Measurements from ENCODE around the gene MYO1D.
"Not testable (repeated sequence)": the region's sequence is repeated elsewhere in the genome, so short reads cannot be mapped to it uniquely, and the experiment has no call there.

Gene MYO1D

GRCh38 chr17:32719689-32720088 is 157.2 kb downstream of the MYO1D start:
- DNase-seq = no peak

GRCh38 chr17:32714922-32715321 is 162.0 kb downstream of the MYO1D start:
- DNase-seq = not testable (repeated sequence)

DNA sequence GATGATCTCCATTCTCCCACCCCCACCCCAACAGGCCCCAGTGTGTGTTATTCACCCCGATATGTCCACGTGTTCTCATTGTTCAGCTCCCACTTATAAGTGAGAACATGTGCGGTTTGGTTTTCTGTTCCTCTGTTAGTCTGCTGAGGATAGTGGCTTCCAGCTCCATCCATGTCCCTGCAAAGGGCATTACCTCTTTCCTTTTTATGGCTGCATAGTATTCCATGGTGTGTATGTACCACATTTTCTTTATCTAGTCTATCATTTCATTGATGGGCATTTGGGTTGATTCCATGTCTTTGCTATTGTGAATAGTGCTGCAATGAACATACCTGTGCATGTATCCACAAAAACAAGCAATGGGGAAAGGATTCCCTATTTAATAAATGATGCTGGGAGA is 162.7 kb downstream of the MYO1D start:
- not testable (repeated sequence) for DNase-seq

GRCh38 chr17:32713081-32713480 is 163.8 kb downstream of the MYO1D start:
- no peak for DNase-seq

GRCh38 chr17:32709562-32709961 is 167.4 kb downstream of the MYO1D start:
- no peak for DNase-seq

DNA sequence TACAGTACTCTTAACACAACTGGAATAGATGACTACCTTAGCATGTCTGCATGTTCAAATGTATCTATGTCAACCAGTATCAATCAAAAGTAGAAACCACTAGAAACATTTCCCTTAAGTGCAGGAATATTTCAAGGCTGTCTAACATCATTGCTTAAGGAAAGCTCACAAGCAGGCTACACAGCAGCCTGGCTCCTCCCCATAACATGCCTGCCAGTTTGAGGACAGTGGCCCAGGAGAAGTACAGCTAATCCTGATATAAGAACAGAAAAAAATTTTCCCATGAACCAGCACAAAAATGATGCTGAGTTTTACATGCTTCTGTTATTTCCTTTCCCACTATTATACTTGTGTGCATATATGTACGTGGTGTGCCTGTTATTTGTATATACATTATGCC is 175.1 kb downstream of the MYO1D start:
- DNase-seq = no peak

DNA sequence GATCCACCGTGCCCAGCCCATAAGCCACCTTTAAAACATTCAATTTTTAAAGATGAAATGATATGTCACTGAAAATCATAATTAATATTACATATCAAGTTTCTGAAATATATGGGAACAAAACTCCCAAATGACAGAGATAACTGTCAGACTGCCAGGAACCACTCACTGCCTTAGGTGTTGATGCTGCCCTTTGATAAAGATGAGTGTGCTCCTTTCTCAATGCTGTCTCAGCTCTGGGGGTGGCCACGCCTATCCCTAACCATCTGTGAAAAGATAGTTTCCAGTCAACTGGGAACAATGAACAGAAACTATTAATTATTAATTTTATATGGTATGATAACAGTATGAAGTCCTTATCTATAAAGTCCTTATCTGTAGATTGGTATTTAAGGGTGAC is 177.7 kb downstream of the MYO1D start:
- DNase-seq = no peak

- DNase-seq = no peak
Measured at GRCh38 chr17:32697728-32698625, 178.9 kb downstream of the MYO1D start.

GRCh38 chr17:32696426-32696825 is 180.5 kb downstream of the MYO1D start:
- DNase-seq = no peak

DNA sequence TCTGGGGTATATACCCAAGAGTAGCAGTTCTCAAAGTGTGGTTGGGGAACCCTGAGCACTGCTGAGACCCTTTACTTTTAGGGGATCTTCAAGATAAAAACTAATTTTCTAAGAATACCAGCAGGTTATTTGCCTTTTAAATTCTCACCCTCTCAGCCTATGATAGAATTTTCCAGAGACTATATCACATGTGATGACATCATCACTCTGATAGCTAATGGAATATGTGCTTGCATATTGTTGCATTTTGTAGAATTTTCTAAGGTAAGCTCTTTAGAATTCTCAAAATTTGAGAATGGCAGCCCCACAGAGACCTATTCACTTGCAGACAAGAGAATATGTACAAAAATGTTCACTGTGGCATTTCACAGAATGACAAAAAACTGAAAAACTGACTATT is 181.1 kb downstream of the MYO1D start:
- no peak for DNase-seq

- DNase-seq = no peak
Measured at GRCh38 chr17:32693194-32693897, 183.6 kb downstream of the MYO1D start.

- no peak for DNase-seq
Measured at GRCh38 chr17:32692179-32692578, 184.7 kb downstream of the MYO1D start.

- no peak for DNase-seq
Measured at GRCh38 chr17:32689348-32689747, 187.6 kb downstream of the MYO1D start.

DNA sequence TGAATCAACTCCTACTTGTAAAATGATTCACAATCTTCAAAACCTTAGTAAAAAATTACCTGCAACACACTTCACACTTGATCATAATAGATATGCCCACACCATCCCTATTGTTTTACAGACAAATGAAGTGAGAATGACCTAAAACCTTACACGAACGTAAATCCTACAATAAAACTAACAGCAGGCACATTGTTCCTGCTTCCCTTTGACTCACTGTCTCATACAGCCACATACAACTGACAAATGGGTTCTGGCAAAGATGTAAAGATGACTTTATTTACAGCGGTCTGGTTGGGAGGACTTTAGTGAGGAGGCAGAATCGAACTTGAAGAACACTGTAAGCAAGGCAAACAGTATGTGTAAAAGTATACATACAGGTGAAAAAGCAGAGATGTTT is 188.7 kb downstream of the MYO1D start:
- no peak for DNase-seq

GRCh38 chr17:32684087-32684958 is 192.6 kb downstream of the MYO1D start:
- DNase-seq = no peak

DNA sequence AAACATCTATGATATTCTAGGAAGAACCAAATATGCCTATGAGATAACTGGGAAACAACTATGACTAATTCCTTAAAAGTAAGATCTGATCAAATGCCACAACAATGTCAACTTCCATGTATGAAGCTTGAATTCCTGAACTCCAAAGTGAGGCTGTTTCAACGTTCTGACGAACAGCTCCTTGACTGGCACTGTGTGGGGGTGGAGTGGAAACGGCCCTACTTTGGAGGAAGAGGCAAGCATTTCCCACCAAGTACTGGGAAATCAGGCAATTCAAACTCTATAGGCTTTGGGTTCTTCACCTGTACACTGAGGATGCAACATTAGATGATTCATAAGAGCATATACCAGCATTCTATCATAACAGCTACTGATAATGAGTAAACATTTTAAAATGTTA is 203.0 kb downstream of the MYO1D start:
- no peak for DNase-seq

- DNase-seq = no peak
Measured at GRCh38 chr17:32672711-32673110, 204.2 kb downstream of the MYO1D start.

GRCh38 chr17:32671896-32672295 is 205.0 kb downstream of the MYO1D start:
- no peak for DNase-seq

DNA sequence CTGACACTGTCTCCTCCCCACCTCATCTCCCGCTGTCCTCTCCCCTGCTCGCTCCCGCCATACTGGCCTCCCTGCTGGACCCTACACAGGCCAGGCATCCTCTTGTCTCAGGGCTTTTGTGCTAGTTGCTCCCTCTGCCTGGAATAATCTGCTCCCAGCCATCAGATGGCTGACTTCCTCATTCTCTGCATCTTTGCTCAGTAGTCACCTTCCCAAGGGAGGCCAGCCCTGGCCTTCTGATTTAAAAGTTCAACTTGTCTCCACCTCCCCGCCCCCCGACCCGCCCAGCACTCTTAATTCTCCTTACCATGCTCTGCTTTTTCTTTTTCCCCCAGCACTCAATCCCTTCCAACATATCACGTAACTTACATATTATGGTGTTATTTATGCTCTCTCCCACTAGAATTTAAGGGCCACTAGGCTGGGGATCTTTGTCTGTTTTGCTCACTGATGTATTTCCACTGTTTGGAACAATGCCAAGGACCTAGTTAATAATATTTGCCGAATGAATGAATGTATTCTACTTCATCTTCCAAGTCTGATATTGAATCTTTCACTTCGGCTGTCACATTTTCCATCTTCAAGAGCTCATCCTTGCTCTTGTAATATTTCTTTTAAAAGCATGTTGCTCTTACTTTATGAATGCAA is 211.9 kb downstream of the MYO1D start:
- DNase-seq = no peak

DNA sequence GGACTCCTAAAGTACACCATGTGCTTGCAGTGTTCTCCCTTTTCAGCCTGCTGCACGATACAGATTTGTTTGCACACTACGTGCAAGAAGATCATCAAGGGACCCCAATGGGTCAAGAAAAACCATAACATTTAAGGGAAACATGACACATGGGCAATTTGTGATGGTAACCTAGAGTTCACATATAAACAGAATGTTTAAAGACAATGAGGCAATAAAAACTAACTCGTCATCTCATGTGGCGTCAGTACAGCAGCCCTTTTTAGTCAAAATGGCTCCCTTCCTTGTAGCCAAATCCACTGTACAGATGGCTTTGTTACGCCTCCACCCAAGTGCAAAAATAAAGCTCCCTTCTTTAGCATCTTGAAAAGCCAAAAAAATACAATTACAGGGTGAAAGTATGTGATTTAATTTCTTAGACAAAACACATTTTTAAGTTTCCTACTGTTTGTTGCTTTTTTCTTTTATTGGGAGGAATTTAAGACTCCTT is 216.4 kb downstream of the MYO1D start:
- no peak for DNase-seq

- peak; percentile 68 for DNase-seq
Measured at GRCh38 chr17:32659419-32659842, 217.5 kb downstream of the MYO1D start.
